ENCODE results near the gene LEF1. TPM values are rescaled to one million over a fixed set of nuclear protein-coding genes. Genes with fewer than 3 reads are reported as not detected.

The LEF1 gene
- total RNA-seq, 6 donors from 2014 or later, result 3.3 to 10.0 (median 5.6) TPM

DNA sequence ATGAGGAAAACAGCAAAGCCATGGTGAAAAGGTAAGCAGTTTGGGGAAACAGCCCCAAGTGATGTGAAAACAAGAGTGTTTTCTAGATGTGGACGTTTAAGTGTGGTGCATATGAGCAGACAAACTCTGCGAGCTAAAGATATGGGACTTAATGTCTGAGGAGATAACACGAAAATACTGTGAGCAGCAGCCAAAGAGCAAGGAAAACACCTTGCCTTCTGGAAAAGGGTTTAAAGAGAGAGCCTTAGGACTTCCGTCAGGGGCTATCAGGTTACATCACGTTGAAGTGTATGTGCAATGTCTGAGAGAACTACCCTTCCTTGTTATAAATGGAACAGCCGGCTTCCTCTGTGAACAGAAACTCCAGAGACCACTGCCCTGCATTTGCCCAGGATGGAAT is 54.2 kb downstream of the LEF1 start:
- H3K4me1 ChIP-seq, result no peaks in the 10 kb centered on the region
- no peak for DNase-seq
- no peaks in the 10 kb centered on the region for H3K27me3 ChIP-seq
- H3K36me3 ChIP-seq, result no peaks in the 10 kb centered on the region
- TF ChIP-seq POLR2A (IDR thresholded peaks at IDR 0.05), result no peak
- TF ChIP-seq POLR2AphosphoS5 (IDR thresholded peaks at IDR 0.05), result no peak
- TF ChIP-seq EP300 (IDR thresholded peaks at IDR 0.05), result no peak
- TF ChIP-seq, protein P1, sequence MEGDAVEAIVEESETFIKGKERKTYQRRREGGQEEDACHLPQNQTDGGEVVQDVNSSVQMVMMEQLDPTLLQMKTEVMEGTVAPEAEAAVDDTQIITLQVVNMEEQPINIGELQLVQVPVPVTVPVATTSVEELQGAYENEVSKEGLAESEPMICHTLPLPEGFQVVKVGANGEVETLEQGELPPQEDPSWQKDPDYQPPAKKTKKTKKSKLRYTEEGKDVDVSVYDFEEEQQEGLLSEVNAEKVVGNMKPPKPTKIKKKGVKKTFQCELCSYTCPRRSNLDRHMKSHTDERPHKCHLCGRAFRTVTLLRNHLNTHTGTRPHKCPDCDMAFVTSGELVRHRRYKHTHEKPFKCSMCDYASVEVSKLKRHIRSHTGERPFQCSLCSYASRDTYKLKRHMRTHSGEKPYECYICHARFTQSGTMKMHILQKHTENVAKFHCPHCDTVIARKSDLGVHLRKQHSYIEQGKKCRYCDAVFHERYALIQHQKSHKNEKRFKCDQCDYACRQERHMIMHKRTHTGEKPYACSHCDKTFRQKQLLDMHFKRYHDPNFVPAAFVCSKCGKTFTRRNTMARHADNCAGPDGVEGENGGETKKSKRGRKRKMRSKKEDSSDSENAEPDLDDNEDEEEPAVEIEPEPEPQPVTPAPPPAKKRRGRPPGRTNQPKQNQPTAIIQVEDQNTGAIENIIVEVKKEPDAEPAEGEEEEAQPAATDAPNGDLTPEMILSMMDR (IDR thresholded peaks at IDR 0.05), result no peak
- ATAC-seq (ENCODE audit: low FRiP score in 2 of 2), result no peak
- H3K9me3 ChIP-seq, result no peaks in the 10 kb centered on the region
- H3K4me3 ChIP-seq, result no peak overlapping the region
- H3K27ac ChIP-seq, result no peak overlapping the region
- WGBS, 2 donors, result 64% methylated on average over 6 of the region's 6 CpGs

DNA sequence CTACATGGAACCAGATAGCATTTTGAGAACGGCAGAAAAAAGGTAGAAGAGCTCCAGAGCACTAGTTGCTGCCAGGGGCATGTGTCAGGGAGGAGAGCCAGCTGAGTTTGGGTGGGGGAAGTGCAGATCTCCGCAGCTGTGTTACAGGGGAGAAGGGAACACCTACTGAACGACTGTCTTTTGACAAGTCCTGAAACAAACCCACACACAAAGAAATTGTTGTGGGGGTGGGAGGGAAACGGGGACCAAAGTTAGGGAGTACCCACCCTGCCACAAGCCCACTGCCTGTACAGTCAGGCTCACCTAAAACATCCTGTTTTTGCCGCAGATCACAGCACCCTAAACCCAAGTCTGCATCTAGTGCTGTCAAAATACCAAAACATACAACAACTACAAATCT is 55.5 kb downstream of the LEF1 start:
- H3K27ac ChIP-seq, result no peak overlapping the region
- no peak overlapping the region for H3K4me3 ChIP-seq
- ATAC-seq (ENCODE audit: low FRiP score in 2 of 2), result no peak
- no peaks in the 10 kb centered on the region for H3K9me3 ChIP-seq
- no peak for DNase-seq
- H3K4me1 ChIP-seq, result no peaks in the 10 kb centered on the region
- H3K27me3 ChIP-seq, result no peaks in the 10 kb centered on the region
- TF ChIP-seq POLR2A (IDR thresholded peaks at IDR 0.05), result no peak
- no peak for TF ChIP-seq POLR2AphosphoS5 (IDR thresholded peaks at IDR 0.05)
- TF ChIP-seq, protein P1 (IDR thresholded peaks at IDR 0.05), result no peak
- TF ChIP-seq EP300 (IDR thresholded peaks at IDR 0.05), result no peak
- WGBS, 2 donors, result 40 to 47% methylated on average over 5 of the region's 5 CpGs
- no peaks in the 10 kb centered on the region for H3K36me3 ChIP-seq

DNA sequence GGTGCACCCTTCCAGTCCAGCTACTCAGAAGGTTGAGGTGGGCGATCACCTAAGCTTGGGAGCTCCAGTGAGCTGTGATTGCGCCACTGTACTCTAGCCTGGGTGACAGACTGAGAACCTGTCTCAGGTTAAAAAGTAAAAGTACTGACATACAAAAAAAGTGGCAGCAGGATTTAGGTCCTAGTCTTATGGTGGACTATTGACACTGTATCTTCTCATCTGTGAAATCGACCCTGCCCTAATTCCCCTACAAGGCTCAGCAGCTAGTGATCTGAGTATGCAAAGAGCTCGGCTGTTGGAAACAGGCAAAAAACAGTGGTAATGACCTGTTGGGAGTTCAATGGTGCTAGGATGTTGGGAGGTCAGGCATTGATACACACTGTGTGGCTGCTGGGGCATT is 57.0 kb downstream of the LEF1 start:
- H3K27me3 ChIP-seq, result no peaks in the 10 kb centered on the region
- H3K4me1 ChIP-seq, result no peaks in the 10 kb centered on the region
- 94 to 97% methylated on average over 4 of the region's 4 CpGs for WGBS, 2 donors
- H3K4me3 ChIP-seq, result no peak overlapping the region
- ATAC-seq (ENCODE audit: low FRiP score in 2 of 2) (no peak), DNase-seq (no peak)
- no peak overlapping the region for H3K27ac ChIP-seq
- TF ChIP-seq EP300 (IDR thresholded peaks at IDR 0.05), result no peak
- no peak for TF ChIP-seq POLR2A (IDR thresholded peaks at IDR 0.05)
- no peak for TF ChIP-seq POLR2AphosphoS5 (IDR thresholded peaks at IDR 0.05)
- TF ChIP-seq, protein P1 (IDR thresholded peaks at IDR 0.05), result no peak
- H3K36me3 ChIP-seq, result no peaks in the 10 kb centered on the region
- no peaks in the 10 kb centered on the region for H3K9me3 ChIP-seq

DNA sequence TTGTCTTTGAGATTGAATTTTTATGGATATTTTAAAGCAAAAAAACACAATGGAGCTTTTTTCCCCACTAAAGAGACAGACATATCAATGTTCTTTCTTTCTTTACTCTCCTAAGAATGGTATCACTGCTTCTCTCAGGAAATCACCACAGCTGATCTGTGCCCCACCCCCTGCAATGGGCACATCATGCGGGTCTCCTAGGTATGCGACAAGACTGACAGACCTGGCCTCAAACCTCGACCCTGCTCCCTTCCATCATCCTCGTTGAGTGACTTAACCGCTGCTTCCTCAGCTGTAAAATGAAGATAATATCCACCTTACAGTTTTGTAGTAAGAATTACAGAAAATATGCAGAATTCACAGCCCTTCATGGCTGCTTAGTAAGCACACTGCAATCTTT is 58.3 kb downstream of the LEF1 start:
- Histone ChIP-seq H3K4me1 (no peaks in the 10 kb centered on the region), H3K4me3 (no peak overlapping the region), H3K27ac (no peak overlapping the region), H3K27me3 (no peaks in the 10 kb centered on the region), H3K36me3 (no peaks in the 10 kb centered on the region), H3K9me3 (no peaks in the 10 kb centered on the region)
- DNase-seq, result no peak
- 80 to 87% methylated on average over 5 of the region's 5 CpGs for WGBS, 2 donors
- TF ChIP-seq POLR2AphosphoS5 (IDR thresholded peaks at IDR 0.05) (no peak), POLR2A (IDR thresholded peaks at IDR 0.05) (no peak), EP300 (IDR thresholded peaks at IDR 0.05) (no peak)
- TF ChIP-seq, protein P1 (IDR thresholded peaks at IDR 0.05), result no peak
- no peak for ATAC-seq (ENCODE audit: low FRiP score in 2 of 2)

DNA sequence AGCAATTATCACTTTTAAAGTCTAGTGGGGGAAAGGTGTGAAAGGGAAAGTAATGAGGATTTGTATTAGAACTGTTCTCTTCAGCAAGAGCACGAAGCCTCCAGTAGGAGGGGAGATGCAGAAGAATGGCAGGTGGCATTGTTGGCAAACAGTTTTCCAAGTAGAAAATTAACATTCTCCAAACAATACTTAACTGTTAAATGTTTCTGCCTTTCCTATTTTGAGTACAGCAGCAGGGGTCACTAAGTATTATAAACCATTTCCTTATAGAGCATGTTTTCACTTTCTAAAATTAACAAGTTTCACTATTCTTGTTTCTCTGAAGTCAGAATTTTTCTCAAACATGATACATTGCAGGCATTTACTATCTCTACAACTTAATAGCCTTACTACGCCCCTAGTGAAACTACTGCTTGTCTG is 58.7 kb downstream of the LEF1 start:
- Histone ChIP-seq H3K9me3 (no peaks in the 10 kb centered on the region), H3K4me3 (no peak overlapping the region), H3K27ac (no peak overlapping the region), H3K27me3 (no peaks in the 10 kb centered on the region), H3K4me1 (no peaks in the 10 kb centered on the region), H3K36me3 (no peaks in the 10 kb centered on the region)
- ATAC-seq (ENCODE audit: low FRiP score in 2 of 2), result no peak
- TF ChIP-seq POLR2A (IDR thresholded peaks at IDR 0.05), result no peak
- no peak for TF ChIP-seq EP300 (IDR thresholded peaks at IDR 0.05)
- TF ChIP-seq, protein P1 (IDR thresholded peaks at IDR 0.05), result no peak
- TF ChIP-seq POLR2AphosphoS5 (IDR thresholded peaks at IDR 0.05), result no peak
- 70 to 75% methylated on average over 2 of the region's 2 CpGs for WGBS, 2 donors
- DNase-seq, result no peak
